NCI-H226 (cell line): Measurements from ENCODE around the gene GRB10.

Experiments used
- DNase-seq: peaks from one replicate; pipeline ENCODE4 v3.0.0-alpha.2; 2015

Gene GRB10

GRCh38 chr7:50782375-50783208 is at the start of gene GRB10:
TSS of gene GRB10 (minus strand) at chr7:50782896. CDS start at chr7:50732322, 50,574 bp downstream.
- DNase-seq = no peak

GRCh38 chr7:50828801-50829200 is 46.1 kb upstream of the GRB10 start:
- no peak for DNase-seq

- DNase-seq = no peak
These were observed 45.4 kb upstream of the GRB10 start for GRCh38 chr7:50828116-50828515.

DNA sequence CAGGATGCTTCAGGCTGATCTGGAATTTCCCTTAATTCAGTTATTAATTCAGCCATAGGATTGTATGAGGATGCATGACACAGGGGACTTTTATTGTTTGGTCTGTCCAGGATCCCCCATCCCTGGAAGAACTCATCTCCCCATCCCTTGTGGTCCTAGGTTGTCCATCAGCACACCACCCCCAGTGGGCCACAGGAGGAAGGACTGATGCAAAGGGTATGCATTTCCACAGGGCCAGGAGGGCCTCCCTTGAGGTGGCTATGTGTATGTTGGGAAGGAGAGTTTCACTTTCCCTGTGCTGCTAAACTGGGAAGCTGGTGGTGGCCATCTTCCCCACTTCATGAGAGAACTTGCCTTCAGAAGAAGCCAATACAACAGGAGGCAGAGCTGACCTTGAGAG is 44.6 kb upstream of the GRB10 start:
- DNase-seq = no peak

DNA sequence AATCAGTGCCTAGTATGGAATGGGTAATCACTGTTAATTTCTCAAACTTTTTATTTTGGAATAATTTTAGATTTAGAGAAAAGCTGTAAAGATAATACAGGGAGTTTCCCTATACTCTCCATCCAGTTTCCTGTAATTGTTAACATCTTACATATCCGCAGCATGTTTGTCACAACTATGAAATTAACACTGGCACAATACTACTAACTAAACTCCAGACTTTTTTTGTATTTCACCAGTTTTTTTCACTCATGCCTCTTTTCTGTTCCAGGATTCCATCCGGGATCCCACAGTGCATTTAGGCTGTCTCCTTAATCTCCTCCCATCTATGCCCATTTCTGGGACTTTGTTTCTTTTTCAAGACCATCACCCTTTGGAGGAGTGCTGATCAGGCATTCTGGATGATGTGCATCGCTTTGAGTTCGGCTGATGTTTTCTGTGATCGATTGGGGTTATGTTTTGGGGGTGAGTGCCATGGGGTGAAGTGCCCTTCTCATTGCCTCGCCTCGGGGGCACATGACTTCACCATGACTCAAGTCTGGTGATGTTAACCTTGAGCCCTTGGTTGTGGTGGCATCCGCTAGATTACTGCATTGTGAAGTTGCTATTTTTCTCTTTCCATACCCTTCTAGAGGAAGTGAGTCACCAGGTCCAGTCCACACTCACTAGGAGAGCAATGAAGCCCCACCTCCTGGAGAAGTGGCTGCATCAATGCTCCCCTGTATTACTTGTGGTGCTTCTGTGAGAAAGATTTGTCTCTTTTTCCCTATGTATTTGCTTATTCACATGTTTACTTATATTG is 43.9 kb upstream of the GRB10 start:
- DNase-seq = peak; percentile 85

DNA sequence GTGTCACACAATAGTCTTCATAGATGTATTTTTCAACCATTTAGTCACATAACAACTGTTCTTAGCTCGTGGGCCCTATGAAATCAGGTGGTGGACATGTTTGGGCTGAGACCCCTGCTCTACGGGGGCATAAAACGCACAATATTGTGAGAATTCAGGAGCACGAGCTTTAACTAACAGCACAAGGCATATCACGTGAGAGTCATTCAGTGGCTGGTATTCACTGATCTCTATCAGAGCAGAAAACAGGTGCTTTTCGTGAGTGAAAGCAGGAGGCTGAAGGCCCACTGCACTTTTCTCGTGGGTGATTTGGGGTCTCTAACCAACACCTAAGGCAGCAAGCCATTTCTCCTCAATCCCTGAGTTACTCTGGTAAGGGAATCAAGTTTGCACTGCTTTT is 42.8 kb upstream of the GRB10 start:
- no peak for DNase-seq

DNA sequence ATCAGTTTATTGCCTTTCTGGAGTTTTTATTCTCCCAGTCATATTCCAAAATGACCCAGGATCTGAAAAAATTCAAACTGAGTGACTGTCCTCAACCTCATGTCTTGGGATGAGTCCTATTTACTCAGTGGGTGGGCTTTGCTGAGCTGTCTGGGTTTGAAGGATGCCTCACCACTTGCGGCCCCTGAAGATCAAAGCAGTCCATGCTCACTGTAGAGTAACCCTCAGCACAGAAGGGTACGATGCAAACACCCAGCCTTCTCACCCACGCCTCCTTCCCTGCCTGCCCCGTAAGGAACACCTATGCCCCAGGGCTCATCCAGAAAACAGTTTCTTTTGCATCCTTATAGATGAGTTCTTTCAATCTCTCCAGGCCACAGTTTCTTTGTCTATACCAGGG is 42.2 kb upstream of the GRB10 start:
- DNase-seq = no peak

- no peak for DNase-seq
These were observed 40.0 kb upstream of the GRB10 start for GRCh38 chr7:50822706-50823105.

DNA sequence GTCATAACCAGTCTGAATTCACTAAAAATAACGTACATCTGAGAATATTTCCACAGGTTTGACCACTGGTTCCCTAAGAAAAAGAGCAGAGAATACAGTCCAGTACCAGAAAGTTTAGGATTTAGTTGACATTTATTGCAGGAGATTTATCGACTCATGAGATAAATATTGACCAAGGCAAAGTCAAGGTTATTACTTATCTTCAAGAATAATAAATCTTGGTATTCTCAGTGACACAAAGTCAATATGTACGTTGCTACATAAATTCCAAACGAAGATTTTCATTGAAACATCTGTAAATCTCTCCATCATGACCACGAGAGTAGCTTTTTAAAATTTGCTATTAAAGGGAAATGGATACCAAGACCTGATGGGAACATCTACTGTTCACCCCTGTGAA is 39.4 kb upstream of the GRB10 start:
- DNase-seq = no peak

DNA sequence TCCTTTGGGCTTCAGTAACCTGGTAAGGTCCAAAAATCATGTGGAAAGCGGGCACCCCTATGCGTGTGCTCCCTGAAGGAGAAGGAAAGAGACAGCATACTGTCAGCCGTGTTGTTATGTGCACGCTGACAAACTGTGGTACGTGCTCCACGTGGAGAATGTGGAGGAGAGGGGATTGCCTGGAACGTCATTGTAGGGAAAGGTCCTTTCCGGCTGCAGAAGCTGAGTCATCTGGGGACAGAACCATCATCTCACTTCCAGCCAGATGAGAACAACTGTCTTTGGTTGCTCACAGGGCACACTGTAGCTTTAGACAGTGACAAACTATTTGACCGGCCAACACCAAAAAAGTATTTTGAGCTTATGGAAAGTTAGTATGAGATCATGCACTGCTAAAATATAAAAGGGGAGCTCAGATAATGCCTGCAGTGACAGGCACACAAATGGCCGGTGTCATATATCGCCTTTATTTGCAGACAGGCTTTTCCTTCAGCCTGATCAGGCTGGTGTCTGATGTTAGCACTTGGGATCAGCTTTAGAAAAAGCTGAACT is 38.8 kb upstream of the GRB10 start:
- DNase-seq = no peak

GRCh38 chr7:50818324-50818723 is 35.6 kb upstream of the GRB10 start:
- no peak for DNase-seq

DNA sequence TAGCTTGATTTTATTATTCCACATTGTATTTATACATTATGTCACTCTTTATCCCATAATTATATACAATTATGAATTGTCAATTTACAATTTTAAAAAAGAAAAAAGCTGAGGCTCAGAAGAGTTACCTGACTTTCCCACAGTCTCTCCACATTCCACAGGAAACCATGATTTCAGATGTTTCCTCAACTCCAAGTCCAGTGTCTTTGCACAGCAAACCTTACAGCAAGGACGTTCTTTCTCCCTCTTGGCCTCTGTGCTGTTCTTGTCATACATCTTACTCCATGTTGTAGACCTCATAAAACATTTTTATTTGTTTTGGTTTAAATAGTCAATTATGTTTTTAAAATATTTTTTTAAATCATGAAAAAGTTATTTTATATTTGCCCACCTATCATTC is 34.9 kb upstream of the GRB10 start:
- DNase-seq = no peak

- DNase-seq = no peak
These were observed 32.4 kb upstream of the GRB10 start for GRCh38 chr7:50815138-50815537.

DNA sequence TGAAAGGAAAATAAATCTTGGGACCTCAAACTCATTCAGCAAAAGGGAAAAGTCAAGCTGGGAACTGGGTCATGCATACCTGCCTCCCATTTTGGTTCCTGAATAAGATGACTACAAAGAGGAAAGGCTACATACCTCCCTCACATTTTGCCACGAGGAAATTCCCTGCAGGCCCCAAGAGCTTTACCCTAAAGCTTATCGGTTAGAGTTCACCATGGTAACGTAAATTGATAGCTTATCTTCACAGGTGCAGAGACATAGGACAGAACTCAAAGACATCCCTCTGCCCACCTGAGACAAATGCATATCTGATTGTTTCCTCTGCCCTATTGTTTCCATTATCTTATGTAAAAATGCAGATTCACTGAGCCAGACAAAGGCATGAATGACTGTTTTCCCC is 31.5 kb upstream of the GRB10 start:
- DNase-seq = no peak

DNA sequence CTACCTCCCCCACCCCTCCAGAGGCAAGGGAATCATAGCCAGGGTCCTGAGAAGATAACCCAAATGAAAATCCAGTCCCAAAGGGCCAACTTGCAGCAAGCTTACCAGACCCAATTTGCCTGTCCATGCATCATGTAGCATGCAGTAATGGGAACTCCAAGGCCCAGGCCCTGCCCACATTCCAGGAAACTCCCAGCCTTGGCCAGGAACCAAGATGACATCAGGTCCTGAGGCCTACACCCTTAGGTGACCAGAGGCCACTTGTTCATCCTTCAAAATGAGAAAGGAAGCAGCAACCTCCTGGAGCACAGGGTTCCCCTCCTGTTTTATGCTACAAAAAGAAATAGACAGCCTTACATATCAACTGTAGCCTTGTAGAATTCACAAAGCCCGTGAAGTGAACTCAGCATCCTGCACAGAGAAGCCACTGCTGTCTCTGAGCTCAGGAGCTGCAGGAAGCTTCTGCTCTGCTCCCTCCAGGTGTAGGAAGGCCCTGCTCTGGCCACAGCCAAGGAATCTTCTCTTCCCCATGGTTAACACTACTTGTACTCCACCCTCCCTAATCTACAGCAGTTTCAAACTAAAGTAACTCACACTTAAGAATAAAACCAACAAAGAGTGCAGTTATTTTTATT is 30.3 kb upstream of the GRB10 start:
- DNase-seq = peak; percentile 83

GRCh38 chr7:50812094-50812493 is 29.4 kb upstream of the GRB10 start:
- no peak for DNase-seq

GRCh38 chr7:50808282-50808888 is 25.7 kb upstream of the GRB10 start:
- DNase-seq = no peak

DNA sequence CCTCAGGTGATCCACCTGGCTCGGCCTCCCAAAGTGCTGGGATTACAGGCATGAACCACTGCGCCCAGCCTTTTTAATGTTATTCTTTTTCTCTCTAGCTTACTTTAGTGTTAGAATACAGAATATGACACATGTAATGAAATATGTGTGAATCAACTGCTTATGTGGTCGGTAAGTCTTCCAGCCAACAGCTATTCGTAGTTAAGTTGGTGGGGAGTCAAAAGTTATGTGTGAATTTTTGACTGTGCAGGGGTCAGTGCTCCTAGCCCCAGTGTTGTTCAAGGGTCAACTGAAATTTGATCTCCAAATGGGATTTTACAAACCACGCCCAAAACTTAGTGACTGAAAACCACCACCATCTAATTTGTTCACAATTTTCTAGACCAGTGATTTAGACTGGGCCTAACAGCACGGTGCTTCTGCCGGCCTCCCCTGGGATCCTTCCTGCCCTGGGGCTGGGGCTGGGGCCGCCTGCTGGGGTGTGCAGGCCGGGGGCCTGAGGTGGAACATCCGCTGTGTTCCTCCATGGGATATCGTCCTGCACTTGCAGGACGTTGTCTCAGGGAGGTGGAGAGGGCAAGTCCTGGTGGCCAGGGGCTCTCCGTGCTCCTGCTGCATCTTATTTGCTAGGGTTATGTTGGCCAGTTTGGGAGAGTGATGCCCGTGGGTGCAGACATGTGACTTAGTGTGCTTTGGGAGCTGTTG is 24.5 kb upstream of the GRB10 start:
- DNase-seq = peak; percentile 55

GRCh38 chr7:50806143-50806542 is 23.4 kb upstream of the GRB10 start:
- no peak for DNase-seq

DNA sequence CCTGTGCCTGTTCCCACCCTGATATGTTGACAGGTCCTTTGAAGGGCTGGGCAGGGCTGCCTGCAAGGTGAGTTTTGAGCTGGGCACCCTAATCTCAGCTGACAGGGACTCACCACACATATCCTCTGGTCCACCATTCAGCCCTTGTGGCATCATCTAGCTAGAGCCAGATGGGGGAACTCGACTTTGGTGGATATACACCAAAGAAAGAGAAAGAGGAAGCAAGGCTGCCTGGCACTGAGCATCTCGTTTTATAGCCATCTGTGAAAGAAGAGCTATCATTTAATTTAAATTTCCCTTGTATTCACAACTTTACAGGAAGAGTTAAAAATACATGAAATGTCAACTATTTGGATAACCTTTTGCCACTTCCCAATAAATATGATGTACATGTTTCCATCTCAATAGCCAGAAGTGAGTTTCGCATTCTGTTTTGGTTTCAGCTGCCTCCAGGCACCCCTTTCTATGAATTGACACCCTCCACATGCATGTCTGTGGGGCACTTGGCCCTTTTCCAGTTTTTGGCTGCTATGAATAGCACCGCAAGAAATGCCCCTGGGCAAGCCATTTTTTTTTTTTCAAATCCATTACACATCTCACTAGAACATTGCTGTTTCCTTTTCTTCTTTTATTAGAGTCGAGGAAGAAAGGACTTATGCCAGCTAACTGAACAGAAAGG is 22.9 kb upstream of the GRB10 start:
- no peak for DNase-seq
